HG03575 (cell line): ENCODE data around the gene NDUFS3.

ENCODE experiments used
- ATAC-seq: cut with Tn5 transposase; IDR thresholded peaks from one replicate; pipeline ENCODE4 v1.9.1; 2021; ENCODE audit not compliant: unreplicated experiment, insufficient number of reproducible peaks, low FRiP score; ENCODE audit errors: extremely low read depth

The NDUFS3 gene

GRCh38 chr11:47587039-47587716 is 8.3 kb downstream of the NDUFS3 start:
- no peak for ATAC-seq

DNA sequence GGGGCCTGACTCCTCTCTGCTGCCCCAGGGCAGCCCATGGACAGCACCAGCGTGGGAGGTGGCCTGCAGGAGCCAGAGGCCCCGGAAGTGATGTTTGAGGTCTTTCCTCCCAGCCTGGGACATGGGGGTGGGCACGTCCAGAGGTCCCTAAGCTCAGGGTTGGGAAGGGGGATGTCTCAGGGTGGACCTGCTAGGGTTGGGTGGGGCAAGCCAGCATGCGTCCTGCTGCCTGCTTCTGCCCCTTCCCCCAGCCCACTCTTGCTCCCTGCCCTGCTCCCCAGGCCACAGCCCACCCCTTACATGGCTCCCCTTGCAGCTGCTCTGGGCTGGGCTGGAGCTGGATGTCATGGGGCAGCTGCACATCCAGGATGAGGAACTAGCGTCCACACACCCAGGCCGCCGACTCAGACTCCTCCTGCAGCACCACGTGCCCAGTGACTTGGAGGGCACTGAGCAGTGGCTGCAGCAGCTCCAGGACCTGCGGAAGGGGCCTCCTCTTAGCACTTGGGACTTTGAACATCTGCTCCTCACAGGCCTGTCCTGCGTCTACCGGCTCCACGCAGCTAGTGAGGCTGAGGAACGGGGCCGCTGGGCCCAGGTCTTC is 9.0 kb downstream of the NDUFS3 start:
- no peak for ATAC-seq

- no peak for ATAC-seq
Measured at GRCh38 chr11:47589118-47589517, 10.2 kb downstream of the NDUFS3 start.

- ATAC-seq = no peak
Measured at GRCh38 chr11:47589584-47589976, 10.7 kb downstream of the NDUFS3 start.

- ATAC-seq = no peak
Measured at GRCh38 chr11:47589977-47590861, 11.3 kb downstream of the NDUFS3 start.

DNA sequence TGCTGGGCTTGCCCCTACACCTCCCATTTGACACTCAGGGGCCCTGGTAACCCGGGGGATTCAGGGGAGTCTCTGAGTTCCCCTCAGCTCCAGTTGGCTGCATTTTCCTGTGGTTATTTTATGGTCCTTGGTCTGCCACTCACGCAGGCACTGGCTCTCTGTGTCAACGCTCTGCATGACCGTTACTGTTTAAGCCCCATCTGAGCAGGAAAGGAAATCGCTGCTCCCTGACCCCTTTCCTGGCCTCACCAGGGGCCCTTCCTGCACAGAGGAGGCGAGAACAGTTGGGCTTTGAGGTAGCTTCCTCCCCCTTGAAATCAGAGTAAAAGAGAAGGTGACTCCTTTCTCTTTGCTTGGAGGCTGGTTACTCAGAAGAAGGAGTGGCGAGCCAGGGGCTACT is 12.9 kb downstream of the NDUFS3 start:
- no peak for ATAC-seq

- no peak for ATAC-seq
Measured at GRCh38 chr11:47592251-47592650, 13.4 kb downstream of the NDUFS3 start.

- no peak for ATAC-seq
Measured at GRCh38 chr11:47592970-47593369, 14.1 kb downstream of the NDUFS3 start.

GRCh38 chr11:47593492-47593933 is 14.6 kb downstream of the NDUFS3 start:
- no peak for ATAC-seq

DNA sequence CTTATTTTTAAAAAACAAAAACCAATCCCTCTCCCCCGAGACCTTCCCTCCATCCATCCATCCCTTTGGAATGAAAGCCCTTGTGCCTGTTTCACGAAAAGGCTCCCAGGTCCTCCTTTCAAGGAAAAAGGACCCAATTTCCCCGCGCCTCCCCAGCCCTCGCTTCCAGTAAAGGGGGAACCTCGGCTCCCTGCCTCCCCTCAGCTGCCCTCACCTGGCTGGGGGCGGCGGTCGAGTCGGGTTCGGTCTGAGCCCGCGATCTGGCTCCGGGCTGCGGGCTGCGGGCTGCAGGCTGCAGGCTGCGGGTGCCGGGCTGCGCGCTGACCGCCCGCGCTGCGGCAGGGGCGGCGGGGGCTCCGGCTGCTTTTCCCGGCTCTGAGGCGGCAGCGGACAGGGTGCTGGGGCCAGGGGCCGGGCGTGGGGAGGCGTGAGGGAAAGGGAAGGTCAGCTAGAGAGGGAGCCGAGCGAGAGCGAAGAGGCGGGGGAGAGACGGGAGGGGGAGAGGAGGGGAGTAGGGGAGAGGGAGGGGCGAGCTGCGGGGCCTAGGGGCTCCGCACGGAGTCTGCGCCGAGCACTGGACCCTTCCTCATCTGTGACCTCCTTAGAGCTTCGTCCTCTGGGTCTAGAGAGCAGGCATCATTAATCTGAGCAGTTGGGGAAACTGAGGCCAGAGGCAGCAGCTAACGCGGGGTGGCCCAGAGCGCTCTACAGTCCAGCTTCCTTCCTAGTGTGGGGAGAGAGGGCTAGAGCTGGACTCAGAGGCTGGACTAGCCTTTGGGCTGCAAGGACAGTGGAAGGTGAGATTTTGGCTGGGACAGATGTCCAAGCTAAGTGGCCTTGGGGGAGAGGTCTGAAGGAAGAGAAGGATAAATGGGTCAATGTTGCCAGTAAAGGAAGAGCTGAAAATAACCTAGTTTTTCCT is 15.3 kb downstream of the NDUFS3 start, which contains the start of gene C1QTNF4:
C1QTNF4 (minus strand) TSS at position 478 of the 922 bp plus-strand sequence. CDS start 3,601 bp downstream, outside the sequence.
- ATAC-seq = no peak

DNA sequence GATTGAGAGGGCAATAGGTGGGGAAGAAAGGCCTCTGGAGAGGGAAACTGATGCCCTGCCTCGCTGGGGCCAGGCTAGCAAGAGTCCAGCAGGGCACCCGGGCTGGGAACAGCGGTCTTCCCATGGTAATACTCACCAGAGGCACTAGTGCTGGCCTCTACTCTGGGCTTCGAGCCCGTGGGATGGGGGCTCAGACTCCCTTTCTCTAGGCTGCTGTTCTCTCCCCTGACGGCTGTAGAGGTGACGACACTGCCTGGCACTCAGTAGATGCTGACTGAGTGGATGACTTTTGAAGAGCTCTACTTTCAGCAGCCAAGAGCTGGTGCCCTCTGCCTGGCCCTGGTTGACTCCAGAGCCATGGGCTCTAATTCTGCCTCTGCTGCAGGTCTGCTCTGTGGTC is 16.2 kb downstream of the NDUFS3 start:
- ATAC-seq = no peak

DNA sequence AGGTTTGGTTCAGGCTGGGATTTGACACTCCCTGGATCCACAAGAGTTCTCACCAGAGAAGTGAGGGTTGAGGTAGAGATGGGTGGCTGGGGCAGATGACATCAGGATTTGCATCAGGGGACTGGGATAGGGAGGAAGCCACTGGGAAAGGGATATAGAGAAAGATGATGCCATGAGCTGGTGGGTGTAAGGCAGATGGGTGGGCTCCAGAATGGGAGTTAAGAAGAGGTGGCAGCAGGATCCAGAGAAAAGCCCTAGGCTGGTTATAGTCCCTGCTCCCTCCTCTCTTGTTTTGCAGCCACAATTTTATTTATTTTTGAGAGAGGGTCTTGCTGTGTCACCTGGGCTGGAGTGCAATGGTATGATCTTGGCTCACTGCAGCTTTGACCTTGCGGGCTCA is 17.1 kb downstream of the NDUFS3 start:
- ATAC-seq = no peak

- ATAC-seq = no peak
Measured at GRCh38 chr11:47599902-47600301, 21.0 kb downstream of the NDUFS3 start.

DNA sequence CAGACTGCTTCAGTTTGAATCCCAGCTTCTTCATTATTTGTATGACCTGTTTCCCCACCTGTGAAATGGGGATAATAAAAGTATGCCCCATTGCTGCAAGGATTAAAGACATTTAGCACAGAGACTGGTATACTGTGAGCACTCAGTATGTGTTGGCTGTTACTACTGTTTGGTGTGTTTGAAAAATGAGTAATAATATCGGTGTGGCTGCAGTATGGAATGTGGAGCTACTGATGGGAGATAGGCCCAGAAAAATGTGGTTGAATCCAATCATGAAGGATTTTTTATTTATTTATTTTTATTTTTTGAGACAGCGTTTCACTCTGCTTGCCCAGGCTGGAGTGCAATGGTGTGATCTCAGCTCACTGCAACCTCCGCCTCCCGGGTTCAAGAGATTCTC is 24.4 kb downstream of the NDUFS3 start:
- ATAC-seq = no peak

GRCh38 chr11:47605921-47606320 is 27.0 kb downstream of the NDUFS3 start:
- ATAC-seq = no peak

DNA sequence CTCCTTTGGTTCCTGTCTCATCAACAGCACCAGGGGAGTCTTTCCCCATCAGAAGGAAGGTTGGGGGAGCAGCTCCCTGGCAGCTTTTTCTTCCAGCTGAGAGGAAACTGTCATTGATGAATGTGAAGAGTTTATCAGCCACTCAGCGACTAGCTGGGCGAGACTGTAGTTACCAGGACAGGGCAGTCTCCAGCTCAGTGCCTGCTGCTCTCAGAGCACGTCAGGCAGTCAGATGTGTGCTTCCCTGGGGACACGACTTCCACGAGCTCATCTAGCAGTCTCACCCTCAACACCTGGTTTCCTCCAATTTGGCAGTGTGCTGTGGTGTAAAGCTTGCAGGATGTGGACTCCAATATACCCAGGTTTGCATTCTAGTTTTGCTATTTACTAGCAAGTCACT is 27.9 kb downstream of the NDUFS3 start:
- no peak for ATAC-seq

DNA sequence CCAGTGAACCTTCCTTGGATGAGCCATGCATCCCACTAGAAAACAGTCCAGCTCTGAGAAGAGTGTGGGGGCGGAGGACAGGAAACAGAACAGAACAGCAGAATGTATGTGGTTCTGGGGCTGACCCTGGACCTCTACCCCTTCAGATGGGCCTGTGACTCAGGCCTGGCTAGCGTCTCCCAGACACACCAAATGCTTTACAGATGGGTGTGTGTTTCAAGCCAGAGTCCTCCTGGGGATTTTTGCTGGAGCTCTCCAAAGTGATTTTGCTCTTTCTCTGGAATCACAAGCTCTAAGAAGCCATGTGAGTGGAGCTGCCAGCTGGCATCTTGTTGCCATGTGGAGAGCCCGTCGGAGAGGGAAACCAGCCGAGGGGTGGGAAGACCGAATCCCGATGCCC is 28.5 kb downstream of the NDUFS3 start:
- no peak for ATAC-seq

GRCh38 chr11:47609675-47610074 is 30.8 kb downstream of the NDUFS3 start:
- no peak for ATAC-seq

- no peak for ATAC-seq
Measured at GRCh38 chr11:47611348-47611794, 32.5 kb downstream of the NDUFS3 start.
